NCI-H510A treated with DMSO at 0.1 percent for 48 hours (cell line): Measurements from ENCODE around the gene LRP8.
"Not testable (repeated sequence)": the region's sequence is repeated elsewhere in the genome, so short reads cannot be mapped to it uniquely, and the experiment has no call there.

ENCODE experiments used
- DNase-seq: peaks from one replicate; lab custom pipeline; 2025; lab: John Stamatoyannopoulos, UW

The LRP8 gene

GRCh38 chr1:53210954-53211353, 116.9 kb downstream of the LRP8 start:
- no peak for DNase-seq

GRCh38 chr1:53210352-53210751, 117.5 kb downstream of the LRP8 start:
- no peak for DNase-seq

GRCh38 chr1:53207726-53208125, 120.1 kb downstream of the LRP8 start:
- no peak for DNase-seq

- no peak for DNase-seq
These were observed 121.0 kb downstream of the LRP8 start for GRCh38 chr1:53206735-53207379.

- not testable (repeated sequence) for DNase-seq
These were observed 121.7 kb downstream of the LRP8 start for GRCh38 chr1:53206083-53206685.

GRCh38 chr1:53205496-53205895, 122.4 kb downstream of the LRP8 start:
- not testable (repeated sequence) for DNase-seq

GRCh38 chr1:53203466-53203865, 124.4 kb downstream of the LRP8 start:
- DNase-seq, result no peak

- no peak for DNase-seq
These were observed 129.6 kb downstream of the LRP8 start for GRCh38 chr1:53198241-53198651.

GRCh38 chr1:53197291-53198200, 130.3 kb downstream of the LRP8 start:
- DNase-seq, result no peak

GRCh38 chr1:53196485-53197290, 131.2 kb downstream of the LRP8 start, which contains the start of gene CPT2:
Gene CPT2 (plus strand): TSS chr1:53196824. CDS start chr1:53196944, 120 bp downstream.
- DNase-seq, result peak; percentile 89

- peak; percentile 42 for DNase-seq
These were observed 131.8 kb downstream of the LRP8 start for GRCh38 chr1:53196017-53196484.

- no peak for DNase-seq
These were observed 132.4 kb downstream of the LRP8 start for GRCh38 chr1:53195246-53196016.
